Activated CD4-positive, alpha-beta T cell treated with anti-CD3 and anti-CD28 coated beads for 36 hours (primary cell): Measurements from ENCODE around the gene NPAS2. TPM values are rescaled to one million over a fixed set of nuclear protein-coding genes. Genes with fewer than 3 reads are reported as not detected.

Source experiments
- ATAC-seq: fragments of 200-7000 bp; cut with Tn5 transposase; one replicate; pipeline ENCODE4 v1.10.0; 2021; ENCODE audit warnings: mild to moderate bottlenecking, moderate library complexity
- CTCF ChIA-PET: fragments of 350-600 bp; sonication (Branson Sonifier 250); formaldehyde crosslinking; loops from one replicate; lab custom pipeline; 2021; ENCODE audit warnings: antibody characterized with exemption; lab: Charles Lee
- POLR2A ChIA-PET: fragments of 350-600 bp; sonication (Branson Sonifier 250); formaldehyde crosslinking; loops from one replicate; lab custom pipeline; 2021; ENCODE audit warnings: antibody characterized with exemption, inconsistent platforms; lab: Charles Lee
- DNase-seq: peaks from one replicate; pipeline ENCODE4 v3.0.0-alpha.2; 2020
- H3K27ac Mint-ChIP-seq: one replicate; pipeline ENCODE4 v1.8.0; 2021; ENCODE audit warnings: mixed read lengths
- H3K27me3 Mint-ChIP-seq: one replicate; pipeline ENCODE4 v1.8.0; 2021; ENCODE audit warnings: mixed read lengths
- H3K36me3 Mint-ChIP-seq: one replicate; pipeline ENCODE4 v1.8.0; 2021; ENCODE audit warnings: low read depth, mixed read lengths
- H3K4me1 Mint-ChIP-seq: one replicate; pipeline ENCODE4 v1.8.0; 2021; ENCODE audit warnings: mixed read lengths
- H3K4me3 Mint-ChIP-seq: one replicate; pipeline ENCODE4 v1.8.0; 2021; ENCODE audit warnings: mild to moderate bottlenecking, moderate library complexity, mixed read lengths
- H3K9me3 Mint-ChIP-seq: one replicate; pipeline ENCODE4 v1.8.0; 2021; ENCODE audit warnings: low read depth, mixed read lengths
- intact Hi-C, 2 experiments: fragments of 100-400 bp; cut with DNase I in 1 of 2; cut with micrococcal nuclease in 1 of 2; formaldehyde crosslinking; loops; one replicate each; pipeline versions ENCODE4 v1.14.2 to v1.15.1; 2022 to 2024; cut with DNase I, micrococcal nuclease
- total RNA-seq, 2 experiments: library from RNA; stranded (reverse); gene quantifications; one replicate each; pipeline ENCODE4 v1.2.3, GENCODE V29; 2021

NPAS2 gene
- total RNA-seq, 2 experiments from 2014 or later: 7.7 to 12.0 TPM

- intact Hi-C loops: no loop called here
- H3K4me3 Mint-ChIP-seq: no peak overlapping the region
- DNase-seq (no peak), ATAC-seq (no peak)
- no peak overlapping the region for H3K27ac Mint-ChIP-seq
- ChIA-PET CTCF (interaction anchor here (0.5 to 1.2 kb wide), 2 partner anchors 68 to 630 kb away, joined by 3 to 4 read pairs; no protein-coding TSS in a partner anchor), POLR2A (interaction anchor here (0.6 kb wide), 1 partner anchor 62 kb away, joined by 3 read pairs; no protein-coding TSS in a partner anchor)
- H3K27me3 Mint-ChIP-seq: no peaks in the 10 kb centered on the region
- H3K36me3 Mint-ChIP-seq: no peaks in the 10 kb centered on the region
- H3K9me3 Mint-ChIP-seq: no peaks in the 10 kb centered on the region
- H3K4me1 Mint-ChIP-seq: peaks cover 23% of the 10 kb centered on the region
Measured at GRCh38 chr2:100938031-100939026, 118.4 kb downstream of the NPAS2 start.

GRCh38 chr2:100939445-100939844, 119.5 kb downstream of the NPAS2 start:
- POLR2A ChIA-PET: no interaction called here

GRCh38 chr2:100940240-100940639, 120.3 kb downstream of the NPAS2 start:
- peak overlapping the region; percentile 85 for H3K27ac Mint-ChIP-seq
- ATAC-seq: no peak
- intact Hi-C loops: no loop called here
- no peaks in the 10 kb centered on the region for H3K9me3 Mint-ChIP-seq
- no peak overlapping the region for H3K4me3 Mint-ChIP-seq
- POLR2A ChIA-PET: no interaction called here
- DNase-seq: no peak
- H3K36me3 Mint-ChIP-seq: no peaks in the 10 kb centered on the region
- H3K4me1 Mint-ChIP-seq: peaks cover 23% of the 10 kb centered on the region
- no peaks in the 10 kb centered on the region for H3K27me3 Mint-ChIP-seq
- CTCF ChIA-PET: interaction anchor here (0.5 to 0.6 kb wide), 2 partner anchors 237 to 642 kb away, joined by 3 read pairs; no protein-coding TSS in a partner anchor

More at GRCh38 chr2:100939445-100939844, 119.5 kb downstream of the NPAS2 start:
- DNase-seq (no peak), ATAC-seq (no peak)
- intact Hi-C loops: no loop called here
- Mint-ChIP-seq H3K36me3 (no peaks in the 10 kb centered on the region), H3K4me3 (no peak overlapping the region), H3K27me3 (no peaks in the 10 kb centered on the region), H3K4me1 (peaks cover 23% of the 10 kb centered on the region), H3K27ac (no peak overlapping the region), H3K9me3 (no peaks in the 10 kb centered on the region)
- CTCF ChIA-PET: interaction anchor here (0.6 to 1.2 kb wide), 3 partner anchors 69 to 347 kb away, joined by 3 read pairs; no protein-coding TSS in a partner anchor

- Mint-ChIP-seq H3K27me3 (no peaks in the 10 kb centered on the region), H3K36me3 (no peaks in the 10 kb centered on the region), H3K4me3 (peak overlapping the region; percentile 55), H3K4me1 (peaks cover 23% of the 10 kb centered on the region), H3K27ac (peak overlapping the region; percentile 85), H3K9me3 (no peaks in the 10 kb centered on the region)
- ATAC-seq (peak; percentile 57), DNase-seq (peak; percentile 51)
- CTCF ChIA-PET: interaction anchor here (0.5 to 1.6 kb wide), 2 partner anchors 12 to 643 kb away, joined by 3 to 4 read pairs; no protein-coding TSS in a partner anchor
- intact Hi-C loops: no loop called here
- POLR2A ChIA-PET: interaction anchor here (0.5 kb wide), 1 partner anchor 1458 kb away, joined by 9 read pairs; no protein-coding TSS in a partner anchor
Measured at GRCh38 chr2:100940766-100941645, 121.1 kb downstream of the NPAS2 start.

GRCh38 chr2:100941646-100942240, 121.8 kb downstream of the NPAS2 start:
- Mint-ChIP-seq H3K27ac (peak overlapping the region; percentile 85), H3K4me3 (peak overlapping the region; percentile 55), H3K9me3 (no peaks in the 10 kb centered on the region), H3K27me3 (no peaks in the 10 kb centered on the region), H3K4me1 (peaks cover 23% of the 10 kb centered on the region), H3K36me3 (no peaks in the 10 kb centered on the region)
- CTCF ChIA-PET: interaction anchor here (1.6 kb wide), 1 partner anchor 13 kb away, joined by 4 read pairs; no protein-coding TSS in a partner anchor
- no peak for DNase-seq
- intact Hi-C loops: no loop called here
- POLR2A ChIA-PET: interaction anchor here (0.5 kb wide), 1 partner anchor 1459 kb away, joined by 9 read pairs; no protein-coding TSS in a partner anchor
- peak; percentile 40 for ATAC-seq

DNA sequence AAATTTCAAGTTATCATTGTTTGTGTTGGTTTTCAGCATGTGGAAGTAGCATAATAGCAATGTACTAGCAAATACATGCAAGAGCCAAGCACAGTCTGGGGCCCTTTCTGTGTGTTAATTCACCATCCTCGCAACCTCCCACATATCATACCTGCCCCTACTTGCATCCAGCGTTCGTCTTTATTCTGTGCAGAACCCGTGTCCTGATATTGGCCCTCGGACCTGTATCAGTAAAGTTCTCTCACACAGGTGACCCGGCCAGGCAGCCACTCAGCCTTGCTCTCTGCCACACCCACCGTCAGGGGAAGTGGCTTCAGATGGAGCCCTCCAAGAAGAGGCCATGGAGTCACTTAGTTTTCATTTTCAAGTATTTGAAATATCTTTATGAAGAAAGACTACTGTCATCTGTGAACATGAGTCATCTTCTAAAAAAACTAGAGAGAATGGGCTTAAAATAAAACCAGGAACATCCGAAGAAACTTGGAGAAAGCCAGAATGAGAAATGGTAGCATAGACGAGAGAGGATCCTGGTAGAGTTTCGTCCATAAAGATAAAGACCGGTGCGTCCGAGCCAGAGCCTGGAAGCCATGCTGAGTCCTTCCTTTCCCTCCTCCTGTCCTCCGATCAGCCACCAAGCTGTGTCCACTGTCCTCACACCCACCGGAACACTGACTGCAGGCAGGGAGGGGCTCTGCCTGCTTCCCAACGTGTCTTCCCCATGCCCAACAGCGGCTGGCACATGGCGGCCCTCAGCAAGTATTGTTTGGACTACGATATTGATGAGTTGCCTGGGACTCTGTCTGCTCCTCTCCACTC, 124.9 kb downstream of the NPAS2 start:
- Mint-ChIP-seq H3K27ac (no peak overlapping the region), H3K36me3 (no peaks in the 10 kb centered on the region), H3K9me3 (no peaks in the 10 kb centered on the region), H3K27me3 (no peaks in the 10 kb centered on the region), H3K4me3 (no peak overlapping the region), H3K4me1 (peaks cover 22% of the 10 kb centered on the region)
- intact Hi-C loops: no loop called here
- ChIA-PET CTCF (no interaction called here), POLR2A (no interaction called here)
- DNase-seq (no peak), ATAC-seq (no peak)

DNA sequence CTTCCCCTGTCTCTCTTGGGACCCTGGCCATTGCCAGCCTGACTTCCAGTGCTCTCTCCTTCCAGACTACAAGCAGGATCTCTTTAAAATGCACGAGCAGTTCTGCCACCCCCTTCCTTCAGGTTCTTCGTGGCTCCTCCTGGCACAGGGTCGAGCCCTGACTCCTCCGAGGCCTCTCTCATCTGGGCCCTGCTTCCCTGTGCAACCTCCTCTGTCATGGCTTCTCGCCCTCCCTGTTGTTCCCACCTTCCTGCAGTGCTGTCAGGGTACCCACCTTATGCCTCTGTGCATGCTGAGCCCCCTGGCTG, 125.4 kb downstream of the NPAS2 start:
- Mint-ChIP-seq H3K27ac (no peak overlapping the region), H3K9me3 (no peaks in the 10 kb centered on the region), H3K36me3 (no peaks in the 10 kb centered on the region), H3K4me3 (no peak overlapping the region), H3K4me1 (peaks cover 17% of the 10 kb centered on the region), H3K27me3 (no peaks in the 10 kb centered on the region)
- ChIA-PET CTCF (interaction anchor here (0.7 kb wide), 1 partner anchor 19 kb away, joined by 5 read pairs; no protein-coding TSS in a partner anchor), POLR2A (no interaction called here)
- intact Hi-C loops: no loop called here
- ATAC-seq (no peak), DNase-seq (no peak)

GRCh38 chr2:100945930-100946607, 126.1 kb downstream of the NPAS2 start:
- intact Hi-C loops: no loop called here

DNA sequence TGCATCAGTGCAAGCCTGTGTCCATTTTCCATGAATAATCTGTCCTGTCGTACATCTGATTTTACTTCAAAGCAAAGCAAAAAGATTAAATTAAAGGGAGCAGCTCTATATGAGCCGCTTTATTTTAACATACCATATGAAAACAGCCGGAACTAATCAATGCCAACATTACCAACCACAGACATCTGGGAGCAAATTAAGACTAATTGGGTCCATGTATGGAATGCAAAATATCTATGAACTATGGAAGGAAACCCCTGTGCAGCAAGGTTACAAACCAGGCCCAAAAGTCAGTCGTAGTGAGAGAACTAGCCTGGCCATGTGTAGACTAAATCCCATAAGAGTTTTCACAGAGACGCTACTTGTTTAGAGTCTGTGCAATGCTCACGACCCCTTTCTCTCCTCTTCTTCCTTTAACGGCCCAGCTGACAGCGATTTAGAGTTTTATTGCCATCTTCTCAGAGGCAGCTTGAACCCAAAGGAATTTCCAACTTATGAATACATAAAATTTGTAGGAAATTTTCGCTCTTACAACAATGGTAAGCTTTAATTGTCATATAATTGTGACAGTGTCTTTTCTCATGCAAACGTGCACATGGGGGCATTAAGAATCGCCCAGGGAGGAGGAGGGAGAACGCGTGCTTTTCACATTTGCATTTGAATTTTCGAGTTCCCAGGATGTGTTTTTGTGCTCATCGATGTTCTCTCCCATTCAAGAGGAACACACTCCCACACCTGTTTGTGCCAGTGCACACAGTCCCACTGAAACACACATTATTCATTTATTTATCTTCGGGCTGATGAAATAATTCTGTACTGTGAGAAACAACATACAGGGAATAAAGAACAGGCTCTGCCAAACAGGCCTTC, 129.2 kb downstream of the NPAS2 start:
- no peak for ATAC-seq
- Mint-ChIP-seq H3K27me3 (no peaks in the 10 kb centered on the region), H3K4me3 (no peak overlapping the region), H3K9me3 (no peaks in the 10 kb centered on the region), H3K4me1 (peaks cover 12% of the 10 kb centered on the region), H3K27ac (no peak overlapping the region), H3K36me3 (no peaks in the 10 kb centered on the region)
- CTCF ChIA-PET: no interaction called here
- POLR2A ChIA-PET: no interaction called here
- intact Hi-C loops: no loop called here
- DNase-seq: no peak

More at GRCh38 chr2:100945930-100946607, 126.1 kb downstream of the NPAS2 start:
- H3K27ac Mint-ChIP-seq: no peak overlapping the region
- ChIA-PET POLR2A (no interaction called here), CTCF (interaction anchor here (0.7 kb wide), 1 partner anchor 18 kb away, joined by 5 read pairs; no protein-coding TSS in a partner anchor)
- H3K4me3 Mint-ChIP-seq: no peak overlapping the region
- H3K27me3 Mint-ChIP-seq: no peaks in the 10 kb centered on the region
- DNase-seq (no peak), ATAC-seq (no peak)
- no peaks in the 10 kb centered on the region for H3K9me3 Mint-ChIP-seq
- no peaks in the 10 kb centered on the region for H3K36me3 Mint-ChIP-seq
- peaks cover 10% of the 10 kb centered on the region for H3K4me1 Mint-ChIP-seq
